Activated CD4-positive, CD25-positive, alpha-beta regulatory T cell treated with anti-CD3 and anti-CD28 coated beads, Interleukin-2, amount 50 U/mL, for 72 hours (primary cell): ENCODE results near the gene BCL2L1.

Source experiments
- DNase-seq: peaks from one replicate; pipeline ENCODE4 v3.0.0; 2021

Gene BCL2L1

DNA sequence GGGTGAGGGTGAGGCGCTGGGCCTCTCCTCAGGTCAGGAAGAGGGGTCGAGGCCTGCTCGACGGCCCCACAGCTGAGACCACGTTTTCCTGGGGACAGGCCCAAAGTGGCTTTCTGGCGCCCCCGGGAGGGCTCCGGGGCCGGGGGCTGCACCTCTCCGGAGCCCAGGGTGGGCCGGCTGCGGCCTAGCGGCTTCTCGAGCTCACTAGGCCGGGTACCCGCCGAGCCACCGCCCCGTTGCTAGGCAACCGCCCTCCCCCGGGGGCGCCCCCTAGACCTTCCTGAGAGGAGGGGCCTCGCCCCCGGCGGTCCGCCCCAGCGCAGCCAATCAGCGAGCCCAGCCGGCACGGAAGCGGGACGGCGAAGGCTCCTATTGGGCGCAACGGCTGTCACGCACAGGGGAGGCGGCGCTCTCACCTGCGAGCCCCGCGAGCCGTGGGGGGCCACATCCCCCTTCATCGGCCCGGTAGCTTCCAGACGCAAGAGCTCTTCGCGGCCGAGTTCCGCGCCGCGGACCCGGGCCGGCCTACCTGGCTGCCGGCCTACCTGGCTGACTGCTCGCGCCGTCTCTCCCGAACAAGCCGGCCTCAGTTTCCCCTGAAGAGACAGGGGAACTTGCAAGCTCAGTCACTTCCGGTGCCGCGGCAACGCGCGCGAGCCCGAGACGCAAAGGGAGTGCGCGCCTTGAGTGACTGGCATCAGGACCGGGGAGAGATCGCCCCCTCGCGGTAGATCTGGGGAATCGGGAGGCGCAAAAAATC is 831 bp upstream of the BCL2L1 start:
- DNase-seq: peak; percentile 98

DNA sequence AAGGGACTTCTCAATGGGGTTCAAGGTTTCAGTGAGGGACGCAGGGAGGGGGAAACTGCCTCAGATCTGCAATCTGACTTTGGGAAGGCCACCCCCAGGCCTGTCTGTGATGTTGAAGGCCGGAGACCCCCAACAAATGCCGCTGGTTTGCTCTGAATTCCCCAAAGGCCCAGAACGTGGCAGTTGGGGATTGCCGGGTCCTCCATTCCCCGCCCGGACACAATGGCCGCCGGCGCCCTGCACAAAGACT is 326 bp upstream of the BCL2L1 start:
- no peak for DNase-seq

DNA sequence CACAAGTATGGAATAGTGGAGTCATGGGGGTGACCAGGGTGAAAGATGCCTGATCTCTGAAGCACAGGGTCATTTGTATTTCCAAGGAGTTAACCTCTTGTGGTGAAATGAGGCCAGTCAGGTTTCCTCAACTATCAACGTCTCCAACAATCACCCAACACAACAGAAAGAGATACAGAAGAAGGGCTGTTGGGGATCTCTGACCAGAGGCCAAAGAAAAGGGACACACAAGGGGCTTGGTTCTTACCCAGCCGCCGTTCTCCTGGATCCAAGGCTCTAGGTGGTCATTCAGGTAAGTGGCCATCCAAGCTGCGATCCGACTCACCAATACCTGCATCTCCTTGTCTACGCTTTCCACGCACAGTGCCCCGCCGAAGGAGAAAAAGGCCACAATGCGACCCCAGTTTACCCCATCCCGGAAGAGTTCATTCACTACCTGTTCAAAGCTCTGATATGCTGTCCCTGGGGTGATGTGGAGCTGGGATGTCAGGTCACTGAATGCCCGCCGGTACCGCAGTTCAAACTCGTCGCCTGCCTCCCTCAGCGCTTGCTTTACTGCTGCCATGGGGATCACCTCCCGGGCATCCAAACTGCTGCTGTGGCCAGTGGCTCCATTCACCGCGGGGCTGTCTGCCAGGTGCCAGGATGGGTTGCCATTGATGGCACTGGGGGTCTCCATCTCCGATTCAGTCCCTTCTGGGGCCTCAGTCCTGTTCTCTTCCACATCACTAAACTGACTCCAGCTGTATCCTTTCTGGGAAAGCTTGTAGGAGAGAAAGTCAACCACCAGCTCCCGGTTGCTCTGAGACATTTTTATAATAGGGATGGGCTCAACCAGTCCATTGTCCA is 1.0 kb downstream of the BCL2L1 start:
- DNase-seq: peak; percentile 45

DNA sequence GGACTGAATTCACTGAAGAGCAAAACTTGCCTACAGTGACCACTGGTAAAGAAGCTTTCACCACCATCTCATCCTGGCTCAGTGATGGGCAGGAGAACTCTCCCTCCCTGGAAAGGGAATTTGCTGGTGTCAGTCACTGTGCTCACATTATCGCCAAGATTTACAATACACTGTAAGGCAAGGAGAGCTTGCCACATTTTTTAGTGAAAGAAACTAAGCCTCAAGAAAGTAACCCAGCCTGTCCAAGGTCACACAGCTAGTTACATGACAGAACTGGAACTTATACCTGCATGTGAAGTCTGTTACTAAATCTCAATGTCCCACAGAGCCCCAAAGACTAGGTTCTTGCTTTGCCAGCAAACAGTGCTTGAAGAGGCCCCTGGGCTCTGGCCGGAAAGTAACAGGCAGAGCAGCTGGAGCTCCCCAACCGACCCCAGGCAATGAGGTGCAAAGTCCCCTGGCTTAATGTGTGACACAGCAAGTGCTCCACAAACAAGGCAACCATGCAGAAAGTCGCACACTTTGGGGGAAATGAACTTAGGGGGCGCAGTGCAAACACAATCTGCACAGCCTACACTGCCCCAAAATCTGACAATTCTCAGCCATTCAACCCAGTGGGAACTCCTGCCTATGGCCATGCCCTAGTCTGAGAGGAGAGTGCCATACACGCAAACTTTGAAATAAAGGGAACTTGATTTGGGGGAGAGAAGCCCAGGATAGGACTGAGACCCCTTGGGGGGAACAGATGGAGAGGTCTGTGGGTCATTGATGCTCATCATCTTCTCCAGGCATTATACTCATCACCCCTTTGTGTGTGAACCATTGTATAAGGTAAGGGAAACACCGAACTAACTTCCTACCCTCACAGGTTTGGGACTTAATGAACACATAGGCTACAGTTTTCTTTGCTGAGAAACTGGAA is 1.9 kb downstream of the BCL2L1 start:
- no peak for DNase-seq

GRCh38 chr20:31719644-31720485 is 2.8 kb downstream of the BCL2L1 start:
- no peak for DNase-seq

- no peak for DNase-seq
These were observed 3.6 kb downstream of the BCL2L1 start for GRCh38 chr20:31718952-31719643.

DNA sequence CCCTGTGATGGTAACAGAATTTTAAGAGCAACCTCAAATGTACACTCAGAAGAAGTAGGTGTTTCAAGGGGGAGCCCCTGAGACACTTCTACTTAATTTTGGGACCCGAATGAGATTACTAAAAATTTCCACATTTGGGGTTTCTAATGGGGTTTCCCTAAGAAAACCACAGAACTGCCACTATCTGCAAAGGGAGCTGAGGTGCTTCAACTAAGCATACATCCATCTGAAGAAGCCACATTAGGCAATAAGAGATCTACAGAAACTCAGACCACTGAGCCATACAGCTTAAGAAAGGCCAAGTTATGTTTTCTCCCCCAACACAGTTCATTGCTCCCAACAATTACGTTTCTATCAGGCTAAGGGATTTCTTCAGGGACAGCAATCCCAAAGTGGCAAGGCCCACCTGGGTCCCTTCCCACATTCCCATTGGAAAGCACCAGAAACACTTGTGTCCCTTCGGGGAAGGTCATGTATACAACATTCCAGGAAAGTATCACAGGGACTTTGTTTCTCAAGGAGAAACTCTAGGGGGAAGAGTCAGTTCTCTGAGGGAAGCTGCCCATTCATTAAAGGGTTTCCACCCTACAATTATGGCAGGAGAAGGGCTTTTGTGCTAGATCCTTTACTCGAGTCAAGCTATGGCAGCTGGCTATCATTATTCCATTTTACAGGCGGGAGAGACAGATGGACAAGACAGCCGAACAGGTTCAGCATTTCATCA is 5.0 kb downstream of the BCL2L1 start:
- DNase-seq: no peak

DNA sequence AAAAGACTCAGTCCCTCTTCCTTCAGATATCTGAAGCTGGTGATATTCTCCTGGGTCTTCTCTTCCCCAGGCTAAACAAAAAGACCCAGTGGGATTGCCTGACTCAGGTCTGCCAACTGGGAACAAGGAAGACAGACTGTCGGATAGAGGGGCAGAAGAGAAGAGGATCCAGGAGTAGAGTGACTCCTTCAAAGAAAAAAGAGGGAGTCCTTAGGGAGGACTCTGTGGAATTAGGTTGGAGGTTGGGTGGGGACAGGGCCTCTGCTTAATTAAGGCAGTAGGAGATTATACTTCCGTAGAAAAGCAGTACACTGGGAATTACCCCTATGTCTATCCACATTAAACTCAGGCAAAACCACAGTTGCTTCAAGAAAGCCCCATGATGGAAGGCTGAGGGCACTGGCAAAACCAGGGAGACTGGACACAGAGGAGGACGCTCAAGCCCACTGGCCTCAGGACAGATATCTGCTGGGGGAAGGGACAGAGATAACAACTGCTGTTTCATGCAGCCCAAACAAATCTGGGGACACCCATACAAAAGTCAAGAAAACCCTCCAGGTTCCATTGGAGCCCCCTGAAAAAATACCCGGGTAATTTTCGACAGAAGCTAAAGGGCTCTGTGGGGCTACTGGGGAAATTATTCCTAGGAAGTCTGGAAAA is 5.7 kb downstream of the BCL2L1 start:
- DNase-seq: no peak

DNA sequence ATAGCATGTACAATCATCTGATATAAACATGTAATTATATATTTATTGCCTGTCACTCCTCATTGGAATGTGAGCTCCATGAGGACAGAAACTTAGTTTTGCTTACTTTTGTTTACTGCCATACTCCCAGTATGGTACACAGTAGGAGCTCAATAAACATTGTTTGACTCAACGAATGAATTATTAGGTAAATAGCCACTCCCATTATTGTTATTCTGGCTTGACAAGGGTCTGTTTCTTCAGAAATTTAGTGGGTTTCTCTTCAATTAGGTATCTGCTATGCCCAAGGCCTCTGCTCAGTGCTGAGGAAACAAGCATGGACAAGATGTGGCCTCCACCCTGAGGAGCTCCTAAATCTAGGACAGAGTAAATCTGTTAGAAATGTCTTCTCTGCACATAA is 6.3 kb downstream of the BCL2L1 start:
- no peak for DNase-seq

- DNase-seq: no peak
These were observed 6.9 kb downstream of the BCL2L1 start for GRCh38 chr20:31715766-31716165.

GRCh38 chr20:31713312-31714273 is 9.1 kb downstream of the BCL2L1 start:
- DNase-seq: no peak

DNA sequence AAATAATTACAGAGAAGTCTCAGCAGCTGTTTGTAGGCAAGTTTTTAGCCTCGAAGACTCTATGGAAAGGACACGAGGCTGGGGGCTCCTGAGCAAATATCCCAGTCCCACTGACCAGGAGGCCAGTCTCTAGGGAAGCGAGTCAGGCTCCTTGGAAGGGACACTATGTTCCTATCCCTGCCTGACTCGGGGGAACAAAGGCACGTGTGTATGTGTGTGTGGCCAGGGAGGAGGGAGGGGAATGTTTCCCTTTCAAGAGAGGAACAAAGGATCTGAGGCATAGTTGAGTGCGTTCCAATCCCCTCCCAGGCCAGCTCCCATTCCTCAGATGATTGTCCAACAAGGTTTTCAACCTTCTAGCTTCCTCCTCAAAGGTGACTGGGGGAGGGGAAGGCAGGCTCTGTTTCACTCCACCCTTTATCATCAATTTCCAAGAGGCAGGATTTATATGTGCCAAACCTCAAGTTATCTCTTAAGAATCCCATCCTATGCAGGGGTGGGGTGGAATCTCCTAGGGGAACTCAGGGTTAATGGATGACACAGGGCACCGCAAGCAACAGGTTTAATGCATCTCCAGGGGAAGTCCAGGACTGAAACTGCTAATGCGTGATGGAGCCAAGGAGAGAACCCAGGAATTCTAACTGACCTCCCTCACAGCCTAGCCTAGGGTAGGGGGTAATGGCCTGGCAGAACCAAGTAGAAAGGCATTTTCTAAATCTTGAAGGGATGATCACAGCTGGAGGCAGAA is 9.9 kb downstream of the BCL2L1 start:
- DNase-seq: no peak

DNA sequence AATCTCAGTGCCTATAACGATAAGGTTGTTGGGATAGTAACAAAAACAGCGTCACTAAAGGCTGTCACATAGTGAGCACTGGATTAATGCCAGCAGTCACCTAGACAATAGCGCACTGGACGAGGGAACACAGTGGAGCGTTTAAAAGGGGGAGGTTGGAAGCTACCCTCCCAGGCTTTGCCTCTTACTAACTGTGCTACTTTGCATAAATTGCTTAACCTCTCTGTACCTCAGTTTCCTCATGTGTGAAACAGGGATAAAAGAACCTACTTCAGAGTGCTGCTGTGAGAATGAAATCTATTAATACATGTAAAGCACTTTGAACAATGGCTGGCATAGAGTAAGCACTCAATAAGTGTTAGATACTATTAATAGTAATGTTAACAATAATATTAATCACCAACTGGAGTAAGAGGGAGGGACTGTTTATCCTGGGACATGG is 10.5 kb downstream of the BCL2L1 start:
- DNase-seq: no peak

GRCh38 chr20:31711179-31712111 is 11.2 kb downstream of the BCL2L1 start:
- DNase-seq: no peak

DNA sequence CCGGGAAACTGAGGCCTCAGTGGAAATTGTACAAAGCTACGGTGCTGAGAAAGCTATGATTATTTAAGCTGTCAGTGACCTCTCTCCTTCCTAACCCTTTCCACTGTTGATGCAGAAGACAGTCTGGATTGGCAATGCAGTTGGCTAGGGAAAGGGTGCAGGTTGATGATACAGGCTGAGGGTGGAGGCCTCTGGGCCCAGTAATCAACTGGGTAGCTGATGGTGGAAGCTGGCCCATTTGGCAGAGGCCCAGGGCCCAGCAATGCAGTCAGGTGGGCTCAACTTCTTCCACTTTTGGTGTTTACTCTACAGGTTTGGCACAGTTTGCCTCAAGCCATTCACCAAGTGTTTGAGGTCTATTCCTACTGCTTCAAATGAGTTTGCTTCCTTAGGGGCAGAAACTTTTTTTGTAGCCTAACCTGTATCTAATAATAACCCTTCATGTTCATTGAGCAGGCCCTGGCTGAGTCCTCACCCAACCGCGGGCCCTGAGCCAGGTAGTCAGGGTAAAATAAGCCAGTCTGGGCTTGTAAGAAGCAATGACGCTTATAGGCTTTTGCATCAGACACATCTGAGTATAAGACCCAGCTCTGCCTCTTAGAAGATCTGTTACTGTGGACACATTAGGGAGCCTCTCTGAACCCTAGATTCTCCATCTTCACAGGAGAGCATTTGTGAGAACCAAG is 12.1 kb downstream of the BCL2L1 start:
- DNase-seq: no peak

- no peak for DNase-seq
These were observed 12.7 kb downstream of the BCL2L1 start for GRCh38 chr20:31709939-31710338.
